ENCODE measurements around the gene HUNK.

DNA sequence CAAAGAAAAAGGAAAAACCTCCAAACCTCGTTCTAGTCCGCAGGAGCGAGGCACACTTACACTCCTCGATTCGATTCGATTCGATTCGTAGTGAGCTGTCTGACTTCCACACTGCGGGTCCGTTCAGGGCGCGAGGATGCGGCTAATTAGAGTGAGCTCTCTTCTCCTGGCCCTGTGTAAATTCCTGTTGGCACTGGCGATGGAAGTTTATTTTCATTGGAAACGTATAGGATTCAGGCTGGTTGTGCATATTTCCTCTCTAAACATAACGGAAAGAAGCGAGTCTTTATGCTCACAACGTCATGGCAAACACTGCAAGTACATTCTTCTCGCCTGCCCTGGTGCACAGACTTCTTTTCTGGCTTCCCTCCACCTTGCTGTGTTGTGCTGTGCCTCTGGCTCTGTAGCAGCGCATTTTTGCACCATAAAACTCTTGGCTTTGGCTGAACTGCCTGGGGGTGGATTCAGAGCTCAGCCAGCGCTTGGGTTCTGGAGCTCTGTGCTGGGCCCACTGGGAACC is 2.7 kb downstream of the HUNK start:
- TF ChIP-seq SUZ12 (IDR thresholded peaks at IDR 0.05) (no peak), TARDBP (IDR thresholded peaks at IDR 0.05) (no peak), ELF4 (IDR thresholded peaks at IDR 0.05) (no peak), L3MBTL2 (conservative IDR thresholded peaks at IDR 0.05) (no peak), BHLHE40 (IDR thresholded peaks at IDR 0.05; ENCODE audit: borderline replicate concordance) (no peak), ARNT (IDR thresholded peaks at IDR 0.05) (no peak), FOXM1 (IDR thresholded peaks at IDR 0.05; ENCODE audit: borderline replicate concordance) (no peak), SP1 (IDR thresholded peaks at IDR 0.05) (no peak), NFRKB (IDR thresholded peaks at IDR 0.05) (no peak), ZNF384 (IDR thresholded peaks at IDR 0.05) (no peak)
- TF ChIP-seq, protein P1, sequence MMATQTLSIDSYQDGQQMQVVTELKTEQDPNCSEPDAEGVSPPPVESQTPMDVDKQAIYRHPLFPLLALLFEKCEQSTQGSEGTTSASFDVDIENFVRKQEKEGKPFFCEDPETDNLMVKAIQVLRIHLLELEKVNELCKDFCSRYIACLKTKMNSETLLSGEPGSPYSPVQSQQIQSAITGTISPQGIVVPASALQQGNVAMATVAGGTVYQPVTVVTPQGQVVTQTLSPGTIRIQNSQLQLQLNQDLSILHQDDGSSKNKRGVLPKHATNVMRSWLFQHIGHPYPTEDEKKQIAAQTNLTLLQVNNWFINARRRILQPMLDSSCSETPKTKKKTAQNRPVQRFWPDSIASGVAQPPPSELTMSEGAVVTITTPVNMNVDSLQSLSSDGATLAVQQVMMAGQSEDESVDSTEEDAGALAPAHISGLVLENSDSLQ (IDR thresholded peaks at IDR 0.05) = no peak
